Esophagus squamous epithelium (tissue), 4 donors: ENCODE data around the gene GLYATL1.

Experiments
- POLR2A ChIP-seq, 4 donors: fragments of 450-650 bp; IDR thresholded peaks; one replicate each; pipeline ENCODE4 v1.6.1; 2017; ENCODE audit warnings: antibody characterized with exemption in 4 of 4, mild to moderate bottlenecking in 4 of 4, moderate library complexity in 3 of 4
- TF ChIP-seq, protein P1 (sequence below), 6 experiments: fragments of 450-650 bp in 4 of 6; fragments of 200-600 bp in 2 of 6; sonication (generic) in 2 of 6; IDR thresholded peaks; one replicate each; pipeline ENCODE4 v1.5.1; 2016 to 2019; ENCODE audit warnings: antibody characterized with exemption in 6 of 6, mild to moderate bottlenecking in 4 of 6, moderate library complexity in 4 of 6

DNA sequence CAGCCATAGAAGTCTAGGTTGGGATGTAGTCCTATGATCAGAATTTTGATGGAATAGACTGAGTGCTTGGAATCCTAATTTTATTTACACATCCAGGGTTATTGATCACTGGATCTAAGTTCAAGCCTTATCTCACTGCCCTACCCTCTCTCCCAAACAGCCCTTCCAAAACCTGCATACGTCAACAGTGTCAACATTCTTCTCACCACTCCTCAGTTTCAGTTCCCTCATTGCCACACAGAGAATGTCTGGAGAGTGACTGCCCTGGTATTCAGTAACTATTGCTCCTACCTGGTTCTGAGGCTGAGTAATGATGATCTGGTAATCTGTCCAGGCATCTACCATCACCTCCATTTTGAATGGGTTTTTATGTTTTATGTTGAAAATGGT is 60.0 kb downstream of the GLYATL1 start:
- no peak for TF ChIP-seq POLR2A (IDR thresholded peaks at IDR 0.05)
- TF ChIP-seq, protein P1, sequence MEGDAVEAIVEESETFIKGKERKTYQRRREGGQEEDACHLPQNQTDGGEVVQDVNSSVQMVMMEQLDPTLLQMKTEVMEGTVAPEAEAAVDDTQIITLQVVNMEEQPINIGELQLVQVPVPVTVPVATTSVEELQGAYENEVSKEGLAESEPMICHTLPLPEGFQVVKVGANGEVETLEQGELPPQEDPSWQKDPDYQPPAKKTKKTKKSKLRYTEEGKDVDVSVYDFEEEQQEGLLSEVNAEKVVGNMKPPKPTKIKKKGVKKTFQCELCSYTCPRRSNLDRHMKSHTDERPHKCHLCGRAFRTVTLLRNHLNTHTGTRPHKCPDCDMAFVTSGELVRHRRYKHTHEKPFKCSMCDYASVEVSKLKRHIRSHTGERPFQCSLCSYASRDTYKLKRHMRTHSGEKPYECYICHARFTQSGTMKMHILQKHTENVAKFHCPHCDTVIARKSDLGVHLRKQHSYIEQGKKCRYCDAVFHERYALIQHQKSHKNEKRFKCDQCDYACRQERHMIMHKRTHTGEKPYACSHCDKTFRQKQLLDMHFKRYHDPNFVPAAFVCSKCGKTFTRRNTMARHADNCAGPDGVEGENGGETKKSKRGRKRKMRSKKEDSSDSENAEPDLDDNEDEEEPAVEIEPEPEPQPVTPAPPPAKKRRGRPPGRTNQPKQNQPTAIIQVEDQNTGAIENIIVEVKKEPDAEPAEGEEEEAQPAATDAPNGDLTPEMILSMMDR (IDR thresholded peaks at IDR 0.05), result no peak
